Epithelial cell of esophagus (primary cell): ENCODE data around the gene OR1F1.

ENCODE experiments used
- DNase-seq: peaks from one replicate; pipeline ENCODE4 v3.0.0; 2010; ENCODE audit warnings: low read depth
- H3K4me3 ChIP-seq: 2 replicates; pipeline ENCODE4 v1.5.1; 2011; ENCODE audit warnings: mild to moderate bottlenecking, low read length, control low read depth
- CTCF ChIP-seq: IDR thresholded peaks from 2 replicates; pipeline ENCODE4 v1.5.1; 2011; ENCODE audit warnings: low read depth, mild to moderate bottlenecking, low read length, control low read depth, inconsistent platforms; ENCODE audit not compliant: insufficient read depth; ENCODE audit errors: missing control alignments

Gene OR1F1

GRCh38 chr16:3220839-3221238 is 32.8 kb downstream of the OR1F1 start:
- no peak for DNase-seq
- no peak overlapping the region for H3K4me3 ChIP-seq

GRCh38 chr16:3223913-3224515 is 36.0 kb downstream of the OR1F1 start:
- no peak overlapping the region for H3K4me3 ChIP-seq
- DNase-seq, result no peak
- no peak for TF ChIP-seq CTCF

More at GRCh38 chr16:3220839-3221238, 32.8 kb downstream of the OR1F1 start:
- no peak for TF ChIP-seq CTCF

GRCh38 chr16:3234543-3234856 is 46.5 kb downstream of the OR1F1 start:
- peak overlapping the region; percentile 97 for H3K4me3 ChIP-seq
- DNase-seq, result no peak

GRCh38 chr16:3234857-3235561 is 47.0 kb downstream of the OR1F1 start, which contains the start of gene ZNF200:
Gene ZNF200, minus strand, starts transcription at chr16:3235158. Its CDS starts 1,403 bp downstream, at chr16:3233755.
- H3K4me3 ChIP-seq, result peak within 1 kb of the TSS; percentile 97
- TF ChIP-seq CTCF, result no peak
- DNase-seq, result peak; percentile 97

More at GRCh38 chr16:3234543-3234856, 46.5 kb downstream of the OR1F1 start:
- TF ChIP-seq CTCF, result no peak

- TF ChIP-seq CTCF, result no peak
- peak; percentile 34 for DNase-seq
- H3K4me3 ChIP-seq, result no peak overlapping the region
Measured at GRCh38 chr16:3235856-3236669, 48.1 kb downstream of the OR1F1 start.

GRCh38 chr16:3241761-3242160 is 53.8 kb downstream of the OR1F1 start:
- H3K4me3 ChIP-seq, result no peak overlapping the region
- TF ChIP-seq CTCF, result no peak
- no peak for DNase-seq

GRCh38 chr16:3242709-3243108 is 54.7 kb downstream of the OR1F1 start:
- no peak overlapping the region for H3K4me3 ChIP-seq
- no peak for TF ChIP-seq CTCF
- peak; percentile 88 for DNase-seq
